HG03066 (cell line): ENCODE measurements around the gene TMEM217.
A peak's percentile ranks its signal among the peaks of the same experiment; 100 is the strongest.

Experiments
- ATAC-seq: cut with Tn5 transposase; IDR thresholded peaks from one replicate; pipeline ENCODE4 v1.9.1; 2021; ENCODE audit warnings: low read depth; ENCODE audit not compliant: unreplicated experiment

The TMEM217 gene

DNA sequence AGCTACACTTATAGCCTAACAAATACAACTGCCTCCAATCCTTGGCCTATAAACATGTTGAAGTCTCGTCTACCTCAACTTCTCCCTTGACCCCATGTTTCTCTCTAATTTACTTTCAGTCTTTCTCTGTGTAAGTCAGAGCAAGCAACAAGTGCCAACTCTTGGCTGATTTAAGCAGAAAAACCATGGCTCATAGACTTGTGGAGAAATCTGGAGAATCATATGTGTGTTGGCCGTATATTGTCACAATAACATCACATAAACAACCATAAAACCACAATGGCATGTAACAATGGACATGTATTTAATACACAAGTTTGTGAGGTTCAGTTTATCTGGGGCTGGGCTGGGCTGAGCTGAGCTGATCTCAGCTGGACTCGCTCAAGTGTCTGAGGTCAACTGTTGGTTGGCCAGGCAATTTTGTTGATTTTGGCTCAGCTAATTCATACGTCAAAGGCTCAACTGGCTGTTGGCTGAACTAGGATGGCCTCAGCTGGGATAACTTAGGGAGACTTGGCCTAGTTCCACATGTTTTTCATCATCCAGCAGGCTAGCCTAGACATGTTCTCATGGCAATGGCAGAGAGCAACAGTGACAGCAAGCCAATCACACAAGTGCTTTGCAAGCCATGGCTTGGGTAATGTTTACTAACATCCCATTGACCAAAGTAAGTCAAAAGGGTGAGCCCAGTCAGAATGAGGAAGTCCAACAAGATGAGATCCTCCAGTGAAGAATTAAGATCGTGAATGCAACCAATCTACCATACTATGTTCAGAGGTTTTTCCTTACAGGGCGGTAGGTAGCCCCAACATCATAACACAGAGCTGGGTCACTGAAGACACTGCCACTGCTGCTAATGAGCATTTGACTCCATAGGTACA is 13.3 kb downstream of the TMEM217 start:
- no peak for ATAC-seq

DNA sequence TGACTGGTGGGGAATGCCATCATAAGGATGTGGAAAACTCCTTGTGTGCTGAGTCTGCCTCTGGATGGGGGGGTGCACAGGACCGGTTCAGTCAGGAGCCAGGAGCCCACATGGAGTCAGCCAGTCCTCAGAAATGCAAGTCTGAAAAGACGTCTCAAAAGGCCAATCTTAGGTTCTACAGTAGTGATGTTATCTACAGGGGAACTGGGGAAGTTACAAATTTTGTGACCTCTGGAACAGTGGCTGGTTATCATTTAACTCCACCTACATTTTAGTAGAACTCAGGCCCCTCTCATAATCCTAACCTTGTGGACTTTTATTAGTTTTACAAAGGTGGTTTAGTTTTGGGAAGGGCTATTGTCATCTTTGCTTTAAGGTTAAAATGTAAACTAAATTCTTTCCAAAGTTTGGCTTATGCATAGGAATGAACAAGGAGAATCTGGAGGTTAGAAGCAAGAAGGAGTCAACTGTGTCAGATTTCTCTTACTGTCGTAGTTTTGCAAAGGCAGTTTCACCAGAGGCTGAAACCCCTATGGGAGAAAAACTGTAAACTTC is 14.1 kb downstream of the TMEM217 start:
- ATAC-seq: no peak

DNA sequence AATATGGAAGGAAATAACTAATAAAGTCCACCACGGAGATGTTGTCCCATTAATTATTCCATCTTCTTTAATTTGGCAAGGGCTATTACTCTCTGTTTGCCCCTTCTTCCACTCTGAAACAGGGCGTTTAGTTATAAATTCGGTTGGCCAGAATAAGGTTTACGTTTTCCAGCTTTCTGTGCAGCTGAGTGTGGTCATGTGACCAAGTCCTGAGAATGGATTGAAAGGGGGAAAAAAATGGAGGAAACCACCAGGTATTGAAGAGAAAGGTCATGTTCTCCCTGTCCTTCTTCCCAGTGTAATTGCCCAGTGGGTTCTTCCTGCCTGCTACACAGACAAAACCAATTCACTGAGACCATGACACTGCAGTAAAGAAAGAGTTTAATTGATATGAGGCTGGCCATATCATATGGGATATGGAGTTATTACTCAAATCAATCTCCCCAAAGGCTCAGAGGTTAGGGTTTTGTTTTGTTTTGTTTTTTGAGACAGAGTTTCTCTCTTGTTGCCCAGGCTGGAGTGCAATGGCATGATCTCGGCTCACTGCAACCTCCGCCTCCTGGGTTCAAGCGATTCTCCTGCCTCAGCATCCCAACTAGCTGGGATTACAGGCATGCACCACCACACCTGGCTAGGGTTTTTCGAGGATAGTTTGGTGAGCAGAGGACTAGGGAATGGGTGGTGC is 14.7 kb downstream of the TMEM217 start:
- no peak for ATAC-seq

DNA sequence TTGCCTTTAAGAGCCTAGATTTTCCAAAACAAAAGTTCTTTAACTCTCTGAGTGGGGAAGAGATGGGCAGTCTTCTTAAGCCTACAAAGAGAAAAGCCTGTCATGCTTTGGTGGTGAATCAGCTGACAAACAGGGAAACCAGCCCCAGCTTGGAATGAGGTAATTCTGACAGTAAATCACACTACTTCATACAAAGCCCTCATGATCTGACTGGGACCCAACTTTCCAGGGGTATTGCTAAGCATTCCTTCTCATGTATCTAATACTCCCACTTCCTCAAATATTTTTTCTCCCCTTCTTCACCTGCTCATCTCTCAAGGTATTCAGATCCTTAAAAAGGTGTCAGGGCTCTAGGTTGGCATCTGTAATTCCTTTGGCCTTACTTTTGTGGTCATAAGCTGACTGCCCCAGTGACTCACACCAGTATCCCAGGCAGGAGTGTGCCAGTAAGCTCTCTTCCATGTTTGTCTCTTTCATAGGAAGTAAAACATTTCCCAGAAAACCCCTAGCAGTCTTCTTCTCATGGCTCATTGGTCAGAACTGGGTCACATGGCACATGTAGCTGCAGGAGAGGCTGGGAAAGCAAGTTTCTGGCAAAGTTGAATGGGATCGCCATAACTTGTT is 15.4 kb downstream of the TMEM217 start:
- ATAC-seq: no peak

DNA sequence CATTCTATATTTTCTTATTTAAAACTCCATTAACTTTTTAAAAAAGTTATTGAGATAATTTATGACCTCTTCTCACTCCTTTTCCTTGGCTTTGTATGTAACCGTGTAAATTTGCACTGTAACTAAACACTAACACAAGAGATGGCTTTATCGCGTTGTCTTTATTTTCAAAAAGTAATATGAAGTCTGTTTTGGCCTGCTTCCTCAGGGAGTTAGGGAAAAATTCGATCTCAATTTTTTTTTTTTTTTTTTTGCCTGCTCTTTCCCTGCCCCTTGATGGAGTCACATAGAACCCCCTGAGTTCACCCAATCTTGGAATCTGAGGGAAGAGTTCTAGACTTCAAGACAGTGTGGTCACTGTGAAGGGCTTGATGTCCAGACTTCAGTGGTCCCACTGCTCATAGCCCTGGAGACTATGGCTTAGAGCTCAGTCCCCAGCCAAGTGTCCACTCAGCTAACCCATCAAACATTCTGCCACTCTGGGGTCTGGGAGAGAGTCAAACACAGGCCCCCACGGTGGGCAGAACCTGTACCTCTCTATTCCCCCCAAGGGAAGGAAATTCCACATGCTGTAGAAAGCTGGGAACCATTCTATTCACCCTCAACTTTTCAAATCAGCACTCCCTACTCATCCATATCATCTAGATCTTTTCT is 16.0 kb downstream of the TMEM217 start:
- ATAC-seq: no peak

DNA sequence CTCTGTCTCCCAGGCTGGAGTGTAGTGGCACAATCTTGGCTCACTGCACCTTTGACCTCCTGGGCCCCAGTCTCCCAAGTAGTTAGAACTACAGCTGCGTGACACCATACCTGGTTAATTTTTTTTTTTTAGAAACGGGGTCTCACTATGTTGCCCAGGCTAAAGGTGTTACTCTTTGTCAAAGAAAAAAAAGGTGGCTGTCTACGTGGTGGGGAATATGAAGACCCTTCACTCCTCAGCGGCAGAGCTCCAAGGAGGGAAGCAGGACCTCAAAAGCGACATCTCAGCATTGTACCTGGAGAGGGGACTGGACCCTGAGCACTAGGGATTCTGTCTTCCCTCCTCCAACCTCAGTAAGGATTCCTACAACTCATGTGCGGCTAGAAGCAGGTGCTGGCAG is 16.8 kb downstream of the TMEM217 start:
- no peak for ATAC-seq

DNA sequence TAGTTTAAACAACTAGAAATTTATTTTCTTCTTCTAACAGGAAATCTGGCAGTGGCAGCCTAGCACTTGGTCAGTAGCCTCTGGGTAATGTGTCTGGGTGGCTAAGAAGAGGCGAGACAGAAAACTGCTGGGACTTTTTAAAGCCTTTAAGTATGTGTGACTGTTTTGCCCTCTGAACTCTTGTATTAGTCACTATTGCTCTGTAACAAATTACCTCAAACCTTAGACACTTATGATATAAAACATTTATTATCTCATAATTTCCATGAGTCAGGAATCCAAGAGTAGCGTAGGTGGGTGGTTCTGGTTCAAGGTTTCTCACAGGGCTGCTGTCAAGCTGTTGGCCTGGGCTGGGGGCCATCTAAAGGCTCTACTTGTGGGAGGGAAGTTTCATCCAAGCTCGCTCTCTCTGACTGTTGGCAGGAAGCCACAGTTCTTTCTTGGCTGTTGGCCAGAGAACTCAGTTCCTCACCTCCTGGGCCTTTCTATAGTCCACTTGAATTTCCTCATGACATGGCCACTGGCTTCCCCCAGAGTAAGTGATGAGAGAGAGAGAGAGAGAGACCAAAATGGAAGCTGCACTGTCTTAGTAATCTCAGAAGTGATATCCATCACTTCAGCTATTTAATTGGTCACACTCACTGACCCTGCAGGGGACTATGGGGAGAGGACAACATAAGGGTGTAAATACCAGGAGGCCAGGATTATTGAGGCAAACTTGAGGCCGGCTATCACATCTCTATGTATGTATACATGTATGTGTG is 17.8 kb downstream of the TMEM217 start:
- ATAC-seq: no peak

DNA sequence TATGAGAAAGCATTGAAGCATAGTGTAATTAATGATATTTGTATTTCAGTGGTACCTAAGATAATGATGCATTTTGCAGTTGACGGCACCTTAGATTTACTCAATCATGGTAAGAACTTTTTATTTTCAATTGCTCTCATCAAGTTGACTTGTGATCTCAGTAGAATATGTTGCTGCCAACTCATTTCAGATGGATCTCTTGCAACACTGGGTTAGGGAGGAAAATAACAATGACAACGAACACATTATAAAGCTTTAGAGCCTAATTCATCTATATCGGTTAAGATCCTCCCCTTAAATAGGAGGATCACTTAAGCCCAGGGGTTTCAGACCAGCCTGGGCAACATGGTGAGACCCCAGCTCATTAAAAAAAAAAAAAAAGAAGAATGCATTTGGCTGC is 18.4 kb downstream of the TMEM217 start:
- no peak for ATAC-seq

DNA sequence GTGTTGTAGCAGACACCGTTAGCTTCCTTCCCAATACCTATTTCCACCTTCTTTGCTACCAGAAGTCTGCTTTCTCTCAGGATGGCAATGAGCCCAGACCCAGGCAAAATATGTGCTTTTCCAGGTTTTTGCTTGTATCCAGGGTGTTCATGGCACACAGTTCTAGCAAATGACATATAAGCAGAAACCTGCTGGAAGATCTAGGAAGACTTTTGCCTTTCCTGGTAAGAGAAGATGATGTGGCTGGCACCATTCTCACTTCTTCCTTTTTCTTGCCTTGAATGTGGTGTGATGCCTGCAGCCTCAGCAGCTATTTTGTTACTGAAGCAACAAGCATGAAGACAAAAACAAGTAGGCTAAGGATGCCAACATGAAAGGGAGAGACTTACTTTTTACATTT is 19.6 kb downstream of the TMEM217 start:
- no peak for ATAC-seq

DNA sequence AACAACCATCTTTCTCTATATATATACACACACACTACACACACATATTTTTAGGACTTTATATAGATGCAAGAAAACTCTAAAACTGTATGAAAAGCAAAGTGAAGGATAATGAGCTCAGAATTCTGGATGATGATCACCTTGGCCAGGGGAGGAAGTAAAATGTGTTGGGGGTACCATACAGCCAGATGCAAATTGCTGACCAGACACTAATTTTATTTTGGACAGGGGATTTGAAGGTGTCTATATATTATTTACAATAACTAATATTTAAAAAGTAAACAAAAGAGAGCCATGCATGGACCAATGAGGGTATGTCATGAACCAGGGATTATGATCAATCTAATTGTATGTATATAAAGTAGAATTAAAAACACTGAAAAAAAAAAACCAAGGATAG is 20.2 kb downstream of the TMEM217 start:
- ATAC-seq: no peak

DNA sequence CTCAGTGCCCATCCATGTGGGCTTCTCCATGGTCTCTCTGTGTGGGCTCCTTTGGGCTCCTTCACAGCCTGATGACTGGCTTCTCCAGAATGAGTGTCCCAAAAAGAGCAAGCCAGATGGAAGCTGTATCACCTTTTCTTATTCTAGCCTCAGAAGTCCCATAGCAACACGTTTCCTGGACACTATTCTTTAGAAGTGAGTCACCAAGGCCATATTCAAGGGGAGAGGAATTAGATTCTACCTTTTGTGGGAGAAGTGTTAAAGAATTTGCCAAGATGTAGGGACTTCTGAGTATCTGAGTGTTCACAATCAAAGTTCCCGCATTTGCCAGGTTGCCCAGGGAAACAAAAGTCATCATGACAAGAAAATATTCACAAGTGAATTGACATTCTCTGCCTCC is 21.0 kb downstream of the TMEM217 start:
- no peak for ATAC-seq

DNA sequence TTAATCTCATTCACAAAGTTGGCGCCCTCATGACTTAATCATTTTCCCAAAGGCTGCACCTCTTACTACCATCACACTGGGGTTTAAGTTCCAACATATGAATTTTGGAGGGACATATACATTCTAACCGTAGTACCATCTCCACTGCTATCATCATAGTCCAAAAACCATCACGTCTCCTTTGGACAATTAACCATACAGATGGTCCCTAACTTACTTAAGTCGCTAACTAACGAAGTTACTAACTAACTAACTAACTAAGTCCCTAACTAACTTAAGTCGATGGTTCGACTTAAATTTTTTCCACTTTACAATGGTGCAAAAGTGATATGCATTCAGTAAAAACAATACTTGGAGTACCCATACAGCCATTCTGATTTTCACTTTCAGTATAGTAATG is 24.4 kb downstream of the TMEM217 start:
- no peak for ATAC-seq

DNA sequence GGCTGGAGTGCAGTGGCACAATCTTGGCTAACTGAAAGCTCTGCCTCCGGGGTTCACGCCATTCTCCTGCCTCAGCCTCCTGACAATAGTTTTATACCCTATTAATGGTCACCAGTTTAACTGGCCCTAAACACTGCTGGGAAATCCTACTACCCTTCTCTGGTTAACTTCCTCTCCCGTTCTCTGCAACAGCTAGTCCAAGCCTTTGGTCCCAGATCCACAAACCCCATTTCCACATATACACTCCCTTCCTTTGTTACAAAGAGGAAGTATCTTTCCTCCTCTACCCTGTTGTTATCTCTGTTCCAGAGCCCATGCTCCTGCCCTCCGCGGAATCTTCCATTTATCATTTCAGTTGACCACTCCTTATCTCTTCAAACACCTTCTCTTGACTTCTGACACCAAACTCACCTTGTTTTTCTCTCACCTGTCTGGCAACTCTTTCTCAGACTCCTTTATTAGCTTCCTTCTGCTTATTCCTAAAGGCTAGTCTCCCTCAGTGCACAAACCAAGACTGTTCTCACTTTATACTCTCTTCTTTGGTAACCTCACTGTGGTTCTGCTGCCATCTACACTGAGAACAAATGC is 25.4 kb downstream of the TMEM217 start:
- no peak for ATAC-seq

DNA sequence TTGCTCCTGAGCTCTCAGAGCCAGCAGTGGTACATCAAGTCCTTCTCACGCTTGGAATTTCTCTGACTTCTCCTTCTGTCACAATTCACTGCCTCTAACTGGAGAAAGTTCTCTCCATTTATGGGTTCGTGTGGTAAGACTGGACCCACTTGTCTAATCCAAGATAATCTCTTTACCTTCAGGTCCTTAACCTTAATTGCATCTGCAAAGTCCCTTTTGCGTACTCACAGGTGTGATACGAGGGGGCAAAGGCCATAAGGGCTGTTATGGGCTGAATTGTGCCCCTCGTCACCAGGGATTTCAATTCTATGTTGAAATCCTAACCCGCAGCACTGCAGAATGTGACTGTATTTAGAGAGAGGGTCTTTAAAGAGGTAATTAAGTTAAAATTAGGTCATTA is 27.8 kb downstream of the TMEM217 start:
- ATAC-seq: no peak

DNA sequence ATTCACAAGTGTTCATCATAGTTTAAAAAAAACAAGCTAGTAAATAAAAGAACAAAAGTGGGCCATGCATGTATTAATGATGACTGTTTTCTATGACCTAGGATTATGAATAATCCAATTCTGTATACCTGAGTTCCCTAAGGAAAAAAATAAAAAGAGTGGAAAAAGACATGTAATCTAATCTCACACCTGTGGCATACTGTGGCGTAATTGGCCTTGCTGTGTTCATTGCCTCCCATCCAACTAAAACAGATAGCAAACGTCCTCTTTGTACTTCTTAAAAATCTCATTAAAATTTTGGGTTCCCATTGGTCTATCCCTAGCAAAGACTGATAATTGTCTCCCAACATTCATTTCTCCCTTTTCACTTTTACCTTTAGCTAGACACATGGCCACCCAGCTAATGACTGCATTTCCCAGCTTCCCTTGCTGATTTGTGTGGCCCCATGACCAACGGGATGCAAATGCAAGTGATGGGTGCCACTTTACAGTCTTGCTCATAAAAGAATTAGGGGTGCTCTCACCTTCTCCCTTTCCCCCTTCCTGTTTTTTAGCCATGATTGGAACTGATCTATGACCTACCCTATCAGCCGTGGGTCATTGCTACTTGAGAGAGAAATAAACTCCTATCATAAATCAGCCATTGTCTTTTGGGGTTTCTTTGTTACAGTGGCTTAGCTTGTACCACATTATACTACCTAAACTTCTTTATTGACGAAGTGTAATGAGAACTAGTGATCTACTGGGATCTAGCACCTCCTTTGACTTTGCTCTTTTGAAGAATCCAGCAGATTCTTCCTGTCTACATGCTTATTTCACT is 32.4 kb downstream of the TMEM217 start:
- no peak for ATAC-seq

DNA sequence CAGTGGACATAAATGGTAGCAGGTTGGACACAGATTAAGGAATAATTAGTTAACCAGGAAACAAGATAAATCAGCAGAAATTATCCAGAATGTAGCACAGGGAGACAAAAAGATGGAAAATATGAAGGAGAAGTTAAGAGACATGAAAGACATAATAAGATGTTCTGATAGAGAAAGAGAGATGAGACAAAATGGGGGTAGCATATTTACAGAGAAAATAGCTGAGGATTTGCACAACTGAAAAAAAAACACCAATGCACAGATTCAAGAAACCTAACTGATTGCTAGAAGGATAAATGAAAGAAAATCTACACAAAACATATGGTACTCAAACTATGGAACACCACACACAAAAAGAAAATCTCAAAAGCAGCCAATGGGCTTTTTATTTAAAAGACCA is 35.0 kb downstream of the TMEM217 start:
- no peak for ATAC-seq

DNA sequence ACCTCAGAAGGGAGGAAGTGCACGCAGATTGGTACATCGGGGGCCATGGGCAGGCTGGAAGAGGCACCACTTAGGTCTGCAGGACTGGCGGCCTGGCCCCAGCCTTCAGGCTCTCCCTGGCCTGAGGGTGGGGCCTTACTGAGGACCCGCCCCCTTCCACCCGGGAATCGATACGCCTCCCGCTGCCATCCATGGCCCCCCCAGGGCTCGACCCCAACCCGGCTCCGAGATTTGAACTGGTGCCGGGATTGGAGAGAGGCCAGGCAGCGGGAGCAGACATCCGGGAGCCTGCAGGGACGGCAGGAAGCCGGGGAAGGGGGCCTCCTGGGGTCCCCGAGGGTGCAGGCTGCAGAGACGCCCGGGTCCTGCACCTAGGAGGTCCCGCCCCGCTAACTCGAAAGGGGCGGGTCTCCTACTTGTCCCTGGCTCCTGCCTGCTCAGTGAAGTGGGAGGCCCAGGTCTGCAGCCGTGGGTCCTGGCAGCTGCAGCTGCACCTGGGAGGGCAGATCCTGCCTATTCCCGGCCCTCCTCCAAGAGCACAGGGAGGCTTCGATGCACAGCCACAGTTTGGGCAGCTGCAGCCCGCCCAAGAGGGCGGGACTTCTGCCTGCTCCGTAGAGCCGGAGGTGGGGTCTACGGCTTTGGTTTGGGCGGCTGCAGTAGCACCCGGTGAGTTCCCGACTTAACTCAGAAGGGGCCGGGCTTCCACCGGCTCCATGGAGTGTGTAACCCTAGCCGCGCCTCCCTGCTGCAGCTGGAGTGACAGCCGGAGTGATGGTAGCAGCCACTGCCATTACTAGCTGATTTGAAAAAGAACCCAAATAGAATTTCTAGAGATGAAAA is 35.6 kb downstream of the TMEM217 start:
- ATAC-seq: peak; percentile 85

DNA sequence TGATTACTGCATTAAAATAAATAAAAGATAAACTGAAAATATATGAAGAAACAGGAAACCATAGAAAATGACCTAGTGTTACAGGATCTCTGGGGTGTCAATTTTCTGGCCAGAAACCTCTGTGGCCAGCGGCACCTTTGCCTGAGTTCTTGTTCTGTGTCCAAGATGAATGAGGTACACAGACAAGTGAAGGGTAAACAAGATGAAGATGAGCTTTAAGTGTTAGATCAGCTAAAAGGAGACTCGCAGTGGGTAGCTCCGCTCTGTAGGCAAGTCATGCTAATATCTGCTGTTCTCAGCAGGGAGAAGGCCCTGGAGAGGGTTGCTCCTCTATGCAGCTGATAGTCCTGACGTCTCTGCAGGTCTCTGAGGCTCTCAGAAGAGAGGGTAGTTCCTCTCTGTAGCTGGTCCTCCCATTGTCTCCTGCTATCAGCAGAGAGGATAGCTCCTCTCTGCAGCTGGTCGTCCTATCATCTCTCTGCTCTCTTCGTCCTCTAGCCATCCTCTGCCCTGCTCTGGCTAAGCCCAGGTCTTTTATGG is 36.3 kb downstream of the TMEM217 start:
- no peak for ATAC-seq
